GM23338 (cell line): ENCODE data around the gene FAM168B.

Experiments used
- CREB1 ChIP-seq: fragments of 250-450 bp; sonication (Bioruptor Pico); IDR thresholded peaks from 2 replicates; pipeline ENCODE4 v1.5.0; 2020; ENCODE audit warnings: low read depth, mild to moderate bottlenecking, moderate library complexity
- CTCF ChIP-seq, 2 experiments: fragments of 200-600 bp in 1 of 2; sonication (generic) in 1 of 2; conservative IDR thresholded peaks; 2 replicates each; pipeline versions ENCODE4 v1.5.1 to v1.6.1; 2016 to 2017; ENCODE audit warnings: antibody characterized with exemption in 2 of 2, low read depth in 2 of 2, mild to moderate bottlenecking in 2 of 2, moderate library complexity in 1 of 2
- ETS1 ChIP-seq: IDR thresholded peaks from 2 replicates; pipeline ENCODE4 v1.6.1; 2016; ENCODE audit warnings: antibody characterized with exemption
- EZH2 ChIP-seq: fragments of 200-600 bp; sonication (generic); IDR thresholded peaks from one replicate; pipeline ENCODE4 v1.8.0; 2017; ENCODE audit warnings: antibody characterized with exemption, mild to moderate bottlenecking, low read depth; ENCODE audit not compliant: unreplicated experiment
- EZH2phosphoT487 ChIP-seq: fragments of 200-600 bp; sonication (generic); IDR thresholded peaks from one replicate; pipeline ENCODE4 v1.8.1; 2018; ENCODE audit warnings: antibody characterized with exemption; ENCODE audit not compliant: unreplicated experiment
- NANOG ChIP-seq: IDR thresholded peaks from 2 replicates; pipeline ENCODE4 v1.6.1; 2016; ENCODE audit warnings: antibody characterized with exemption, borderline replicate concordance
- POLR2AphosphoS5 ChIP-seq: IDR thresholded peaks from 2 replicates; pipeline ENCODE4 v1.6.1; 2016; ENCODE audit warnings: antibody characterized with exemption, low read depth
- REST ChIP-seq: IDR thresholded peaks from one replicate; pipeline ENCODE4 v1.6.1; 2018; ENCODE audit warnings: antibody characterized with exemption; ENCODE audit not compliant: unreplicated experiment
- STAT1 ChIP-seq: IDR thresholded peaks from one replicate; pipeline ENCODE4 v1.6.1; 2016; ENCODE audit warnings: antibody characterized with exemption; ENCODE audit not compliant: unreplicated experiment
- ZNF114 ChIP-seq: fragments of 250-450 bp; sonication (Bioruptor Pico); IDR thresholded peaks from 2 replicates; pipeline ENCODE4 v1.5.0; 2020; ENCODE audit warnings: mild to moderate bottlenecking, moderate library complexity
- ZNF331 ChIP-seq: fragments of 250-450 bp; sonication (Bioruptor Pico); IDR thresholded peaks from 2 replicates; pipeline ENCODE4 v1.5.0; 2020; ENCODE audit warnings: low read depth, mild to moderate bottlenecking, moderate library complexity
- ZNF462 ChIP-seq: fragments of 250-450 bp; sonication (Bioruptor Pico); IDR thresholded peaks from 2 replicates; pipeline ENCODE4 v1.5.0; 2020; ENCODE audit warnings: mild to moderate bottlenecking, moderate library complexity

GRCh38 chr2:131026919-131027318 lies 66.3 kb downstream of the FAM168B start:
- no peak for TF ChIP-seq CTCF (conservative IDR thresholded peaks at IDR 0.05; ENCODE audit: low read depth in 2 of 2)
- TF ChIP-seq REST = no peak
- TF ChIP-seq EZH2 = no peak
- TF ChIP-seq ZNF114 = no peak
- TF ChIP-seq POLR2AphosphoS5 = no peak
- no peak for TF ChIP-seq EZH2phosphoT487
- no peak for TF ChIP-seq CREB1
- TF ChIP-seq ZNF462 = no peak
- TF ChIP-seq ETS1 = no peak
- no peak for TF ChIP-seq STAT1
- TF ChIP-seq NANOG = no peak
- no peak for TF ChIP-seq ZNF331 (CRISPR knock-in tag)
